IMR-90 (cell line): Measurements from ENCODE around the gene F2. TPM values are rescaled to one million over a fixed set of nuclear protein-coding genes. Genes with fewer than 3 reads are reported as not detected.

Experiments used
- ATAC-seq: fragments of 200-7000 bp; cut with Tn5 transposase; 2 replicates; pipeline ENCODE4 v1.9.1; 2020; ENCODE audit warnings: low read depth, mild to moderate bottlenecking, moderate library complexity
- BruUV-seq: library from RNA; stranded (reverse); fragments of 400-500 nt; replicated peaks from 2 replicates; lab custom pipeline; 2021; lab: Mats Ljungman, UMichigan
- CTCF ChIA-PET: fragments of 300-600 bp; formaldehyde crosslinking; extraction: SDS; loops from one replicate; lab custom pipeline; 2021; ENCODE audit warnings: antibody characterized with exemption; lab: Yijun Ruan, JAX
- POLR2A ChIA-PET: fragments of 300-600 bp; sonication (Branson Sonifier 250); formaldehyde crosslinking; loops from one replicate; lab custom pipeline; 2022; ENCODE audit warnings: antibody characterized with exemption; ENCODE audit not compliant: unreplicated experiment; lab: Charles Lee
- DNase-seq: peaks from one replicate; pipeline ENCODE4 v3.0.0; 2013
- H2AFZ ChIP-seq: replicated peaks from 2 replicates; pipeline ENCODE3; 2013; ENCODE audit warnings: low read length, mild to moderate bottlenecking; ENCODE audit not compliant: poor library complexity
- H2AK5ac ChIP-seq: 2 replicates; pipeline ENCODE4 v1.6.1; 2013; ENCODE audit warnings: low read depth, low read length, inconsistent platforms
- H2AK9ac ChIP-seq: replicated peaks from 2 replicates; pipeline ENCODE3; 2013; ENCODE audit warnings: mild to moderate bottlenecking, low read depth, low read length, moderate library complexity; ENCODE audit not compliant: poor library complexity
- H2BK120ac ChIP-seq: 2 replicates; pipeline ENCODE4 v1.6.1; 2013; ENCODE audit warnings: low read depth, low read length, inconsistent platforms
- H2BK15ac ChIP-seq: 3 replicates; pipeline ENCODE4 v1.6.1; 2013; ENCODE audit warnings: low read depth, low read length, inconsistent platforms
- H2BK20ac ChIP-seq: 2 replicates; pipeline ENCODE4 v1.6.1; 2013; ENCODE audit warnings: low read depth, mild to moderate bottlenecking, inconsistent platforms, low read length, moderate library complexity
- H2BK5ac ChIP-seq: 2 replicates; pipeline ENCODE4 v1.6.1; 2013; ENCODE audit warnings: mild to moderate bottlenecking, low read depth, low read length, inconsistent platforms; ENCODE audit not compliant: poor library complexity, severe bottlenecking
- H3K14ac ChIP-seq: replicated peaks from 2 replicates; pipeline ENCODE4 v1.6.1; 2013; ENCODE audit warnings: low read depth, low read length, inconsistent platforms
- H3K18ac ChIP-seq: 2 replicates; pipeline ENCODE4 v1.6.1; 2013; ENCODE audit warnings: low read depth, low read length, control low read depth
- H3K23ac ChIP-seq: 2 replicates; pipeline ENCODE4 v1.6.1; 2013; ENCODE audit warnings: low read depth, low read length, inconsistent platforms
- H3K27ac ChIP-seq: 2 replicates; pipeline ENCODE4 v1.5.1; 2013; ENCODE audit warnings: mild to moderate bottlenecking, control low read depth, low read length; ENCODE audit not compliant: insufficient read depth
- H3K27me3 ChIP-seq: 2 replicates; pipeline ENCODE4 v1.6.1; 2013; ENCODE audit warnings: low read length; ENCODE audit not compliant: control insufficient read depth, insufficient read depth
- H3K36me3 ChIP-seq: 2 replicates; pipeline ENCODE4 v1.6.1; 2013; ENCODE audit warnings: low read length, mixed read lengths; ENCODE audit not compliant: control insufficient read depth, insufficient read depth
- H3K4ac ChIP-seq: 2 replicates; pipeline ENCODE4 v1.6.1; 2013; ENCODE audit warnings: low read depth, low read length, inconsistent platforms
- H3K4me1 ChIP-seq: 2 replicates; pipeline ENCODE4 v1.6.1; 2013; ENCODE audit warnings: low read length, mixed read lengths; ENCODE audit not compliant: control insufficient read depth, insufficient read depth
- H3K4me2 ChIP-seq: 2 replicates; pipeline ENCODE4 v1.6.1; 2013; ENCODE audit warnings: low read depth, mild to moderate bottlenecking, control low read depth, low read length, moderate library complexity
- H3K4me3 ChIP-seq: 2 replicates; pipeline ENCODE4 v1.5.1; 2013; ENCODE audit warnings: low read depth, mild to moderate bottlenecking, control low read depth, low read length, moderate library complexity; ENCODE audit not compliant: insufficient read depth
- H3K56ac ChIP-seq: 2 replicates; pipeline ENCODE4 v1.6.1; 2013; ENCODE audit warnings: low read length, inconsistent platforms; ENCODE audit not compliant: insufficient read depth; ENCODE audit errors: extremely low read depth
- H3K79me1 ChIP-seq, 2 experiments: 2 replicates each; pipeline ENCODE4 v1.6.1; 2013; ENCODE audit warnings: low read length in 2 of 2, inconsistent platforms in 1 of 2, low read depth in 1 of 2
- H3K9ac ChIP-seq: 2 replicates; pipeline ENCODE4 v1.6.1; 2013; ENCODE audit warnings: low read depth, low read length, control low read depth
- H3K9me1 ChIP-seq: 2 replicates; pipeline ENCODE4 v1.6.1; 2013; ENCODE audit warnings: low read length, inconsistent platforms; ENCODE audit not compliant: insufficient read depth
- H3K9me3 ChIP-seq: 2 replicates; pipeline ENCODE4 v1.6.1; 2013; ENCODE audit warnings: low read length; ENCODE audit not compliant: control insufficient read depth, insufficient read depth
- H4K20me1 ChIP-seq: 2 replicates; pipeline ENCODE4 v1.6.1; 2013; ENCODE audit warnings: low read length, inconsistent platforms; ENCODE audit not compliant: insufficient read depth
- H4K5ac ChIP-seq: 2 replicates; pipeline ENCODE4 v1.6.1; 2013; ENCODE audit warnings: mild to moderate bottlenecking, low read depth, low read length, control low read depth
- H4K8ac ChIP-seq, 2 experiments: 2 replicates each; pipeline ENCODE4 v1.6.1; 2013; ENCODE audit warnings: low read depth in 2 of 2, low read length in 2 of 2, control low read depth in 1 of 2, inconsistent platforms in 1 of 2
- H4K91ac ChIP-seq: 2 replicates; pipeline ENCODE4 v1.6.1; 2013; ENCODE audit warnings: low read depth, low read length, inconsistent platforms; ENCODE audit not compliant: insufficient read depth
- CEBPB ChIP-seq: IDR thresholded peaks from 2 replicates; pipeline ENCODE4 v1.6.1; 2012; ENCODE audit warnings: low read depth, low read length, improper control_type of control experiment
- MAFK ChIP-seq: IDR thresholded peaks from 2 replicates; pipeline ENCODE4 v1.6.1; 2012; ENCODE audit warnings: low read depth, low read length, improper control_type of control experiment
- MAZ ChIP-seq: IDR thresholded peaks from 2 replicates; pipeline ENCODE4 v1.6.1; 2012; ENCODE audit warnings: low read depth, mild to moderate bottlenecking, low read length, improper control_type of control experiment, moderate library complexity, borderline replicate concordance
- SMC3 ChIP-seq: fragments of 150-350 bp; IDR thresholded peaks from 2 replicates; pipeline ENCODE4 v1.6.1; 2016; ENCODE audit warnings: low read depth, mild to moderate bottlenecking, antibody characterized with exemption, low read length, moderate library complexity
- WGBS, 2 experiments: methylation state at CpG; one replicate each; pipeline versions ENCODE4 v1.1.5 to v1.1.7; 2013; ENCODE audit warnings: missing lambda C conversion rate in 2 of 2; ENCODE audit not compliant: insufficient read length in 1 of 2; ENCODE audit errors: extremely low coverage in 2 of 2; 5-methylcytosine and 5-hydroxymethylcytosine counted together
- dilution Hi-C: fragments of 300-500 bp; cut with HindIII; formaldehyde crosslinking; loops from one replicate; pipeline ENCODE4 v1.14.3; 2018; ENCODE audit warnings: low sequenced_read_pairs; ENCODE audit not compliant: unreplicated experiment
- in situ Hi-C: fragments of 300-500 bp; cut with MboI; formaldehyde crosslinking; loops from 3 replicates; pipeline ENCODE4 v1.14.3; 2019; ENCODE audit warnings: low sequenced_read_pairs, inconsistent platforms, mixed read lengths
- intact Hi-C: fragments of 100-400 bp; cut with micrococcal nuclease; formaldehyde crosslinking; loops from 2 replicates; pipeline ENCODE4 v1.10.0; 2022
- polyA plus RNA-seq, 3 experiments: library from polyadenylated mRNA; depleted of rRNA; stranded (reverse); fragments of >200 nt; gene quantifications; 2 replicates each; pipeline ENCODE4 v1.2.3, GENCODE V29; 2012; ENCODE audit warnings: low replicate concordance in 1 of 3
- total RNA-seq: library from RNA; depleted of rRNA; stranded (reverse); fragments of >200 nt; gene quantifications from 2 replicates; pipeline ENCODE4 v1.2.3, GENCODE V29; 2012

Gene F2
- total and polyA plus RNA-seq, 2 of the 4 experiments (the other 2 are of a cell fraction), result not detected

GRCh38 chr11:46776878-46777277, 57.9 kb downstream of the F2 start:
- Histone ChIP-seq H3K36me3 (peaks cover 31% of the 10 kb centered on the region), H3K4me1 (no peaks in the 10 kb centered on the region), H4K91ac (no peak overlapping the region), H4K20me1 (no peaks in the 10 kb centered on the region), H2BK5ac (no peak overlapping the region), H3K23ac (no peak overlapping the region), H3K9me3 (no peaks in the 10 kb centered on the region), H2BK20ac (no peak overlapping the region), H3K4me3 (no peak overlapping the region), H2AFZ (no peak overlapping the region), H2BK120ac (no peak overlapping the region), H2AK9ac (no peak overlapping the region), H3K9me1 (no peaks in the 10 kb centered on the region), H3K56ac (no peak overlapping the region), H4K5ac (no peak overlapping the region), H3K27me3 (no peaks in the 10 kb centered on the region), H3K14ac (no peak overlapping the region), H3K79me1 (peaks cover 0 to 5% of the 10 kb centered on the region in 2 experiments; a peak in 3 of 4 replicates), H2AK5ac (no peak overlapping the region), H3K4ac (no peak overlapping the region), H4K8ac (no peak overlapping the region), H2BK15ac (no peak overlapping the region), H3K9ac (no peak overlapping the region), H3K27ac (no peak overlapping the region), H3K4me2 (no peak overlapping the region), H3K18ac (no peak overlapping the region)
- in situ Hi-C loops, result loop anchor here (25.0 kb wide), 1 partner anchor 960 kb away; no protein-coding TSS in a partner anchor
- no CpG with 5 or more reads among the region's 2 CpGs for WGBS, 2 experiments
- TF ChIP-seq SMC3, result no peak
- TF ChIP-seq MAZ, result no peak
- TF ChIP-seq MAFK, result no peak
- TF ChIP-seq CEBPB, result peak; percentile 89
- intact Hi-C loops, result no loop called here
- BruUV-seq, result no TSS peak
- POLR2A ChIA-PET, result no interaction called here
- no peak for ATAC-seq
- CTCF ChIA-PET, result no interaction called here
- dilution Hi-C loops, result no loop called here
- DNase-seq, result no peak
